GM18520 (cell line): Measurements from ENCODE around the gene BANF2.
"Not testable (repeated sequence)": the region's sequence is repeated elsewhere in the genome, so short reads cannot be mapped to it uniquely, and the experiment has no call there.

Experiments used
- ATAC-seq: cut with Tn5 transposase; IDR thresholded peaks from one replicate; pipeline ENCODE4 v1.9.1; 2021; ENCODE audit not compliant: unreplicated experiment

The BANF2 gene

DNA sequence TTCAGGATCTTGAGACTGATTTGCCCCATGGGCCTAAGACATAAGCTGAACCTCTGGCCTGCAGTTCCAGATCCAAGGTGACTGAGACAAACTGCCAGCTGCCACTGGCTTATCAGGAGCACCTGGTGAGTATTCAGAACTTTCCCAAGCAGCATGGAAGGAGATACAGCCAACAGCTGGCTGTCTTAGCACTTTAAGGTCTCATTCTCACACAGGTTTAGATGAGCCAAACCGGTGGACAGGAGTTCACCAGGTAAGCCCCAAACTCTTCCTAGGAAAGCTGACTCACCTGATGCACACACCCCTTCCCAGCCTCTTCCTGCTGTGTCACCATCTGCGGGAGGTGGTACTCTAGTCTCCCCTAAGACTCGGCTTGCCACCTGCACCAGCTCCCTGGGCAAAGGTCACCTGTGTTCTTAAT is at the start of gene BANF2:
Gene BANF2 (plus strand): TSS at position 36 of the 421 bp plus-strand sequence. CDS start 25,060 bp downstream, outside the sequence.
- no peak for ATAC-seq

DNA sequence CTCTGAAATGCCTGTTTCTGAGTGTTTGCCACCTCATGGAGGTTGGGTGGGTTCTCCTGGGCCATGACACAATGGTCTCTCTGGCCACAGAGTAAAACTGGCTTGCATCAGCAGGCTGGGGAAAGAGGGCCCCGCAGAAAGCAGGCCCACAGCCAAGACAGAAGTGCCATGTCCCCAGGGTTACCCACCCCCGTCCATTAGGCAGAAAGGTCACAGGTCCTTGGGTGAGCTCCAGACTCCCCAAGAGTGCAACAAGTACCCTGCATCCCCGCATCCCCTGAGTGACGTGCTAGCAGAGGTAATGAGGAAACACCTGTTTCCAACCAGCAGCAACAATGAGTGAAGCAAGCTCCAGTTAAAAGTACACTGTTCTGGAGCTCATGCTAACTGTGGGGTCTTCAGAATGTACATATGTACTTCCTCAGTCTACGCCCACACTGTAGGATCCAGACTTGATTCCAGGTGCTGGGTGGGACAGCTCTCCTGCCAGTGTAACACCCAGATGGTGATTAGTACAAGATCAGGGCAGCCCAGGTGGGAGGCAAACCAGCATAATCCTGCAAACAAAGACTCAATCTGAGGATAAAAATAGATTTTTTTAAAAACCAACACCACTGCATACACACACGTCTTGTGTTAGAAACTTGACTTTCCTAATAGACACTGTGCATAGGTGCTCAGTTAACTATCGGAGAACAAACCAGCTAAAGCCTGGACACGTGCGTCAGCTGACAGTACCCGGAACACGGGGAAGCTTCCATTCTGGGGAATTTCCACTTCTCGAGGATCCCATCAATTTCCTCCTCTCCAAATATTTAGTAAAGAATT is 49.3 kb upstream of the BANF2 start:
- no peak for ATAC-seq

DNA sequence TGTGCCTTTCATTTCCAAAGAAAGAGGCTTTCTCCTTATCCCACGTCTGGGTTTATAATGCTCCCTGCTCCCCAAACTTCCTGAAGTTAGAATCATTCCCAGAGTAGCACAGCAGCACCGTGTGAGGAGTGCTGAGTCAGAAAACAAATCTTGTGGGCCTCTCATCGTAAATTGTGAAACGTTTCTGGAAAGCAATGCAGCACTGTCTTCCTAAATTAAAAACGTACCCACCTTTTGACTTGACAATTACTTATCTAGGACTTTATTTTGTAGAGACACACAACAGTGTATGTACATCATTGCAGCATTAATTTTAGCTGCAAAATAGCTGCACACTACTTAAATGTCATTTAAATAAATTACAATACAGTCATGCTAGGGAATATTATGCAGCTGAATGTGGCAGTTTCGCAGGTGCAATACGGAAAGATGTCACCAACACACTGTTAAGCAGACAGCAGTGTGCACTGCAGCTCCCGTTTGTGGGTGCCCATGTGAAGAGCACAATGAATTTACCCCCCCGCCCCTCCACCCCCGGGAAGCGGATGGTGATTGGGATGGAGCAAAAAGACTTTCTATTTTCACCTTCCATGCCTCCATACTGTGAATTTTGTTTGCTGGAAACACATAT is 48.5 kb upstream of the BANF2 start:
- no peak for ATAC-seq

DNA sequence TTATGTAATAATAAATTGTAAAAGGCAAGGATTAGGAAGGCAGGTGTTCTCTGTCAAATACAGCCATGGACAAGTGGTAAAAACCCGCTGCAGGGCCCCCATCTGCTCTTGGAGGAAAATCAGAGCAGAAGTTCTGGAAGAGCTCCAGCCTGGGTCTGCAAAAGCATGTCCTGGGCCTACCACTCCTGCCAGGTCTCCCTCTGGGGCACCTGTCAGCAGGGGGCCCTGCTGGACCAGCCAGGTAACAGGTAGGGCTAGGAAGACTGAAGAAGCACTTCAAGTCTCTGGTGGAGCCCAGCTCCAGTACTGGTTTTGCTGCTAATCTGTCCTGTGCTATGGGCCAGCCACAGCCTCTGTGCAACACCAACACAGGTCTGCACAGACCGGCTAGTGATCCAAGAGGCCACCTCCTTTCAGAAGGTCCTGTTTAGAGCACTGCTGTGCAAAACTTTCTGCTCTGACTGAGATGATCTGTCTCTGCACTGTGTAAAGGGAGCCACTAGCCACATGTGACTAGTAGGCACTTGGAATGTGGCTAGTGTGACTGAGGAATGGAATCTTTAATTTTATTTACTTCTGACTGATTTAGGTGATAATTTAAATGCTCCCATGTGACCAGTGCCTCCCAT is 47.9 kb upstream of the BANF2 start:
- ATAC-seq = no peak

DNA sequence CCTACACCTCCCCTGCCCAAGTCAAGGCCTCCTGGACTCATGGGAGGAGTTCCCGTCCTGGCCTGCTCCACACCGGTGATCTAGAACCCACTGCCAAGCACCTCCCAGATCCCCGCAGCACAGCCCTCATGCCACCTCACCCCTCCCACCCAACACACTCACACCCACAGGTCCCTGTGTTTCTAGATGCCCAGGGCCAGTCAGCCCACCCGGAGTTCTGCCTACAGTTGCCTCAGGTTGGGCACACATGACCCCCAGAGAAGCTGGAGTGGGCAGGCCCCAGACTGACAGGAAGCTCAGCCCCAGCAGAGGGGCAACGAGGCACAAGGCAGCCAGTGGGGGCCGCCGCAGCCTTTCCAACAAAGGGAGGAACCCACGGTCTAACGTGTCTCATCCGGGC is 47.4 kb upstream of the BANF2 start:
- no peak for ATAC-seq

DNA sequence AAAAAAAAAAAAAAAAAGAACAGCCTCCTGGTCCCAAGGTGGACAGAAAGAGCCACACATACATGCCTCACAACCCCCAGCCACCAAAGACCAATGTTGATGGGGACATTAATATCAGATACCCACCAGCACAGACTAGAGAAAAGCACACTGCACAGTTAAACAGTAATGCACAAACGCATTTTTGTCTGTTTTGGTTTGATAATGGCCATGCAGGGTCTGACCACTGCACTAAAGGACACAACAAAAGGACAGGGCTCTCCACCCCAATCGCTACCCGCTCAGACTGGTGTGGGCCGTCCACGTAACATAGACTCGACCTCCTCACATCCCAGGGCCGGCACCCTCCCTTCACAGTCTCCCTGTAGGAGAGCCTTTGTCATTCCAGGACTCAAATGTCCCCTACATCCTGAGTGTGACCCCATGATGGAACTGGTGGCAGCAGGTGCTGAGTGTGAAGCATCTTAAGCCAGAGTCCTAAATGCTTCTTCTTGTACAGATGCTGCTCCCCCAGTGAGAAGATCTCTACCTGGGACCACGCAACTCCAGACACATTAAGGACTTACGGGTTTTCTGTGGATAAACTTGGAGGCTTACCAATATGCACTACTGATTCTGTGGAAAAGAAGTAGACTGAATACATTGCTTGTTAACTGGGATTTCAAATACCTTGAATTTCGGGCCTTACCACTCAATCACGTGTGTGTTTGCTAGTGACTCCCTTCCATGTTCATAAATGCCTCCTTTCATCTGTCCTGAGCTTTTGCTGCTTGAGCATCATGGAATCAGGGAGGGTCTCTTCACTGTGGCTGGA is 45.7 kb upstream of the BANF2 start:
- ATAC-seq = no peak

DNA sequence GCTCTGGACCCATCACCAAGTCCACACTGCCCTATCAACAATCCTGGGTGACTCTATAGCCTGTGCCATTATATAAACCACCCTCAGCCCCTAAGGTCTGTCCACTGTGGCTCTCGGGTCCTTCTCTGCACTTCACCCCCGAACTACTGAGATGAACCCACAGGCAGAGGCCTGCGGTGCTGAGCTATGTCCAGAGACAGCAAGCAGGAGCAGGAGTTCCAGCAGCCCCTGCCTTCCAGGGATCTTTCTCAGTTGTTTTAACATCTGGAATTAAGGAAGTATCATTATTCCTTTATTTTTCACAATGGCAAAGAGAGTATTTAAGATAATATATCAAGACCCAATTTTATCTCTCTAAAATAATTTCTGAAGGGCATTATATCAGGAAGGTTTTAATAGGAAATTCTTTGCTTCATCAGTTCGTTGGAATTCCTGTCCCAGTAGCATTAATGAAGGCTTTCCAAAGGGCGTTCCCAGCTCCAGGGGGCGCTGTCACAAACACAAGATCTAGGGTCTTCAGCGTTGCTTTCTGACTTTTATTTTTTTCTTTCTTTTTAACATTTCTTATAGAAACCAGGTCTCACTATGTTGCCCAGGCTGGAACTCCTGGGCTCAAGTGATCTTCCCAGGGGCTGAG is 45.0 kb upstream of the BANF2 start:
- no peak for ATAC-seq

DNA sequence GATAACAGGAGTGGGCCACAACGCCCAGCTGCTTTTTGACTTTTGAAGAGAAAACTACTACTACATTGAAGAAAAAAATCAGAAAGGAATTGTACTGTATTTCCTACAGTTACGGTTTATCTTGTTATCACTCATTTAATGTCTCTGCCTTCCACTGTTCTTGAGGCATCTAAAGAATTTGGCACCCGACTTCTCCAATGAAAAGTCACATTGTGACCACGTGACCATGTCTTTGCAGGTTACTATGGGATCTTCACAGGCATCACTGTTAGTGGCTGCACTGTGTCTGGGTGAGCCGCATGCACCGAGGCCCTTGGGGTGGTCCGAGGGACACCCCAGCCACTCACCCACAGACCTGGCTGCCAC is 44.5 kb upstream of the BANF2 start:
- ATAC-seq = no peak

DNA sequence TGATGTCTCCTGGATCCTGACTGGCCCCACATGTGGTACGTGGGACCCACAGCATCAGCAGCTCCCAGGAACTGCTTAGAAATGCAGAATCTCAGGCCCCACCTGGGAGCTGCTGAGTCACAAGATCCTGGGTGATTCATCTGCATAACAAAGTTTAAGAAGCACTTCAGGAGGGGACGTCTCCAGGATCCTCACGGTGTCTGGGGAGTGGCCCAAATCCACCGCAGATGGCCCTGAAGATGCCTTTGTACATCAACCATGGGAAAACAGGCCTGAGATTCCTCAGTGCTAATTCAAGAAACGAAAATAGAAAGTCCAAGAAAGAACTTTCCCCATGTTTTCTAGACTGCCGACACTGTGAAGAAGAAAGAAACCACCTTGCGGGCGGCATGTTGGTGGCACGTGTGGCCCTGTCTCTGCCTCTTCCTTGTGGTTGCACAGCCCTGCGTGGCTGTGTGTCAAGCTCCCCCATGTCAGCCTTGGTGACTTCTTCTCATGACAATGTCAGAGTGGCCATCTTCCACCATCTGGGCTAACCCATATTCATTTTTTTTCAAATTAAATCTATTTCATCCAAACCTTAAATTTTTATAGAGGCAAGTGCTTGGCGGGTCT is 43.8 kb upstream of the BANF2 start:
- no peak for ATAC-seq

DNA sequence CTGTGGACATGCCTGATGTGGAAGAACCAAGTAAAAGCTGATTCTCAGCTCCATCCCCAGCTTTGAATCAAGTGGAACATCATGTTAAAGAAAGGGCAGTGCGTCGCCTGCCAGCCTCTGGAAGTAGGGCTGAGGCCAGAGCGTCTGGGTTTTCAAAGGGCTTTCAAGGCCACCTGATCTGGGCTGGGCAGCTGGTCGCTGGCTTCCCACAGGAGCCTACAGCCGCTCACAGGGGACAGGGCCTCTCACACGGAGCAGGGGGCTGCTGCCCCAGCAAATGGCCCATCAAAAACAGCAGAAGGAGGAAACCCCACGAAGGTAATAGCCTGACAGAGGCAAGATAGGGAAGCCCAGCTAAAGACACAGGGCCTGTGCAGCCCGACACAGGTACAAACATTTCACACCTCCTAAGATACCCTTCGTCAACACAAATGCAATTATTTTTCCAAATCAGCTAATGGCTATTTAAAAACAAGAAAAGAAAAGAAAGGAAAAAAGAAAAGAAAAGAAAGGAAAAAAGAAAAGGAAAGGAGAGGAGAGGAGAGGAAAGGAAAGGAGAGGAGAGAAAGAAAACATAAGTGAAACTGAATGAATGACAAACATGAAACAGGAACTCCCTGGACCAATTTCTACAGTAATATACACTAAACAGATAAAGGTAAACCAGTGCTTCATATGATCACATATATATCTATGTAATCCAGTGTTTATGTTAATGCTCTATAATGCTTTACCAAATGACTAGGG is 42.5 kb upstream of the BANF2 start:
- ATAC-seq = no peak

DNA sequence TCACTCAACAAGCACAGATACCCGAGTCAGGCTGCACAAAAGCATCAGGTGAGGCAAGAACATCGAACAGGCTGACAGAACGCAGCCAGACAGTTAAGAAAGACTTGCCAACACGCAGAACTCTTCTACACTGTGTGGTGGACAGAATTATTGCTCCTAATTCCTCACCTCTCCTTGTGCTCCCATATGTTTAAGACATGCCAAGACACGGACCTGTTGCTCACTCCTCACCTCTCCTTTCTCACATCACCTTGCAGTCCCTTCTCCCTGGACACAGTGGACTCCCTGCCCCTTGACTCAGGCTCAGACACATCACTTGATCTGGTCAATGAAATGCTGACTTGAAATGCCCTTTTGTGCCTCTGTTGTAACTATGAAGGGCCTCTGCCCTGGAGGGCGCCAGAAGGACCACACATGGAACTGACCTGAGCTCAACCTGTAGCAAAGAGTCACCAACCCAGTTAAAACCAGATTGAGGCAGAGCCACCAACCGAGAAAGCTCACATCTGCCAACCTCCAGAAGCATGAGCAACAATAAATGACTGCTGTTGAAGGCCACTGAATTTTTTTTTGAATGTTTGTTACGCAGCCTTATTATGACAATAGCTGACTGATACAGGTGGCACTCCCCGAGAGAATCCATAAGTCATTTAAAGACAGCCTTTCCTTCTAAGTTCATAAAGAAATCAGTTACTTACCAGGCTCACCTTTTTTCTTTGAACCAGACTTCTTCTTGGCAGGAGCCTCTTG is 41.7 kb upstream of the BANF2 start:
- no peak for ATAC-seq

DNA sequence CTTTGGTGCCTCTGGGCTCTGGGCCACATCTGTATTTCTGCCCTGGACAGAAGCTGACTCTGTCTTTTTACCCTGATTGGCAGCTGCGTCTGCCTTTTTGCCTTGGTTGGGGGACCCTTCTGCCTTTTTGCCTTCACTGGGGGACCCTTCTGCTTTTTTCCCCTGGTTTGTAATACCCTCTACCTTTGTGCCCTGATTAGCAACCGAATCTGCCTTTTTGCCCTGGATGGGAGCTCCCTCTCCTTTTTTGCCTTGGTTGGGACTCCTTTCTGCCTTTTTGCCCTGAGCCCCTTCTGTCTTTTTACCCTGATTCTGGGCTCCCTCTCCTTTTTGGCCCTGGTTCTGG is 41.1 kb upstream of the BANF2 start:
- ATAC-seq = no peak

DNA sequence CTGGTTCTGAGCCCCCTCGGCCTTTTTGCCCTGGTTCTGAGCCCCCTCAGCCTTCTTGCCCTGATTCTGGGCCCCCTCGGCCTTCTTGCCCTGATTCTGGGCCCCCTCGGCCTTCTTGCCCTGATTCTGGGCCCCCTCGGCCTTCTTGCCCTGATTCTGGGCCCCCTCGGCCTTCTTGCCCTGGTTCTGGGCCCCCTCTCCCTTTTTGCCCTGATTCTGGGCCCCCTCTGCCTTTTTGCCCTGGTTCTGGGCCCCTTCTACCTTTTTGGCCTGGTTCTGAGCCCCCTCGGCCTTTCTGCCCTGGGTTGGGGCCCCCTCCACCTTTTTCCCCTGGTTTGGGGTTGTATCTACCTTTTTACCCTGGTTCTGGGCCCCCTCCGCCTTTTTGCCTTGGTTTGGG is 40.4 kb upstream of the BANF2 start:
- ATAC-seq = not testable (repeated sequence)

DNA sequence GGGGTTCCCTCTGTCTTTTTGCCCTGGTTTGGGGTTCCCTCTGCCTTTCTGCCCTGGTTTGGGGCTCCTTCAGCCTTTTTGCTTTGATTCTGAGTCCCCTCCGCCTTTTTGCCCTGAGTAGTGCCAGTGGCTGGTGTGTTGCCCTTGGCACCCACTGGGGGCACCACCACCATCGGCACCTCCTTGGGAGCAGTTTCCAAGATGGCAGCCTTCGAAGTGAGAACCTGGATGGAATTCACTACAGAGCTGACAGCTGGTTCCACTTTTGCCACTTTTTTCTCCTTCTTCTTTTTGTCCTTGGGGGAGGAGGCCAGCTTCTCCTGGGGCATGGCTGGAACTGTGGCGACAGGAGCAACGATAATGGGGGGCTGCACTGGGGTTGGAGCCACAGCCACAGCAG is 40.0 kb upstream of the BANF2 start:
- ATAC-seq = no peak

DNA sequence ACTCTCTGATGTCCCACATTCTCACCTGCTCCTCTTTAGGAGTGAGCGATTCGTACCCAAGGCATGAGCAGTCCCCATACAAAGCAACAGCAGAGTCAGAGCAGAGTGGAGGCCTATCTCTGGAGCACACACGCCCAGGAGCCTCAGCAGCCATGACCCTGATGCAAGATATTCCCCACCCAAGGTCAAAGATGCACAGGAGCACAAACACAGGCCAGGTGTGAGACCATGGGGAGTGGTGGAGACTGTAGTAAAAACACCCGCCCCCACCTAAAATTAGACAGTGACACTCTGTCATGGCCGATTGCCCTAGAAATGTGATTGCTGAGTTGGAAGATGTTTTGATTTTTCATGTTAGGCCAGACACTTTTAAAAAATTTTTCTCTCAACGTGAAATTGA is 39.1 kb upstream of the BANF2 start:
- no peak for ATAC-seq

DNA sequence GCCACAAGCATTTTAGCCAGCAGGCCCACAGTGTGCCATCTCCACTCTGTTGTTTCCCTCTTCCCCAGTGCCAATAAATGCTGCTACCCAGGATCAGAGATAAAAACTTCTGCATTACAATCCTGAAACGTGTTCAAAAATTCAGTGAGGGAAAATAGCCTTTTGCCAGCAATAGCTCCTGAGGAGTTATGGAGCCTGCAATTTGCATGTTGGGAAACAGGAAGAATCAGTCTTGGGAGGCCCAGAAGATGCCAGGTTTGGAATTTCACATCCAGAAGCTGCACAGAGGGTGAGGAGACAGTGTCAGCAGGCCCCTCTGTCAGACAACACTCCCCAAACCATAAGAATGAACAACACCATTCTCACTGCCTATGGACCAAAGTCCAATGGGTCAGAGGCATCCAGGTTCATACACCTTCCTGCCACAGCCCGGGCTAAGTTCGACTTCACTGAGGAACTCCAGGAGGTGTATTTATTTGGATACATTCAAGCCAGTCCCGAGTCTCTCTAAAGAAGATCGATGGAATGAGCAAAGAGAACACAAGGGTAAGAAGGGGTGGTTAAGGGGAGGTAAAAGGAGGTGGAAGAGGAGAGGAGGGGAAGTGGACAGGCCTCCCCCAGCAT is 38.5 kb upstream of the BANF2 start:
- no peak for ATAC-seq

DNA sequence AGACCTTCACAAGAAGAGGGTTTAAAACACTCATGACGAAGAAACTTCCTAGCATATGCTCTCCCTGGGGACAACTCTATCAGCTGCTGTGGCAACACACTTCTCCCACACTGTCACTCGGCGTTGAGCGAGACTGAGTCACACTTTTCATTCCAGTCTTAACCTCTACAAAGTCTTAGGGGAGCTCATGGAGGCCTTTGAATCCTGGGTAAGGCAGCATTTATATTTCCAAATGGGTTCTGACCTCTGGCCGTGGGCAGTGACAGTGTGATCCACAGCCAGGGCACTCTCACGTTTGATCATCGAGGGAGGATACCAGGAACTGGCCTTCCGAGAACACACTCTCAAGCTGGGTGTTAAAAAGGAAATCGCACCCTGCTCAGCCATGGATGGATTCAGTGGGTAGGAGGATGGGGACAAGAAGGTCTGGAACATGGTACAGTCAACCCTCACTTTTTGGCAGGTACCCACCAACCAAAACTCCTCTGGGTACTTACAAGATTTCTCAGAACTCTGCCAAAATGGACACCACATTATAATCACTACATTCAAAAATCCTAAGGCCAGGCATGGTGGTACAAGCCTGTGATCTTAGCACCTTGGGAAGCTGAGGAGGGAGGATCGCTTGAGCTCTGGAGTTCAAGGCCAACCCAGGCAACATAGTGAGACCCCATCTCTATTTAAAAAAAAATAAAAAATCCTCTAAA is 37.3 kb upstream of the BANF2 start:
- ATAC-seq = peak; percentile 66

DNA sequence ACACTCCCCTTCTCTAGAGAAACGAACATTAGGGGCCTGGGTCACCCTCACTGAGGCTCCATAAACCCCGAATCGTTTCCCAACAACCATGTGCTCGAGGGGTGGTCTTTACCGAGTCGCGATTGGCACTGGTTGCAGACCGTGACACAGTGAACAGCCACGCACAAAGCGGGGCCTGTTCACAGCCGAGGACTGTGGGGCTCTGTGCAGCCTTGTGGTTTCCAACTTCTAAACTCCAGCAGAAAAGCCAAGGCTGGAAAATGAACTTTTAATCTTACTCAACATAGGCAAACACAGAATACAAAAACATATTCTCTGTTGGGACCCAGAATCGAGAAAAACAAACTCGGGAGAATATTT is 36.7 kb upstream of the BANF2 start:
- no peak for ATAC-seq
